SU-DHL-6 (cell line): ENCODE data around the gene PBRM1.

Experiments used
- H2AFZ ChIP-seq: fragments of 200-600 bp; sonication (generic); 2 replicates; pipeline ENCODE4 v1.6.1; 2014; ENCODE audit warnings: low read depth, mild to moderate bottlenecking, moderate library complexity, mixed read lengths, antibody characterized with exemption, low read length; ENCODE audit not compliant: severe bottlenecking
- H3F3A ChIP-seq: fragments of 200-600 bp; shearing (Covaris generic); 2 replicates; pipeline ENCODE4 v1.6.0; 2016; ENCODE audit warnings: antibody characterized with exemption, mild to moderate bottlenecking; ENCODE audit not compliant: insufficient read depth
- H3K27ac ChIP-seq: fragments of 200-600 bp; sonication (generic); 2 replicates; pipeline ENCODE4 v1.5.1; 2016; ENCODE audit warnings: low read depth, mild to moderate bottlenecking, low read length, moderate library complexity, mixed read lengths
- H3K27me3 ChIP-seq: fragments of 200-600 bp; sonication (generic), shearing (Covaris generic); 2 replicates; pipeline ENCODE4 v1.6.0; 2014; ENCODE audit warnings: mild to moderate bottlenecking, low read length
- H3K36me3 ChIP-seq: fragments of 200-600 bp; sonication (generic); 2 replicates; pipeline ENCODE4 v1.6.1; 2014; ENCODE audit warnings: mild to moderate bottlenecking, low read length, mixed read lengths
- H3K4me2 ChIP-seq: fragments of 300-600, 200-600 bp; shearing (Covaris generic), sonication (generic); 2 replicates; pipeline ENCODE4 v1.6.0; 2014; ENCODE audit warnings: low read length, low read depth, mild to moderate bottlenecking; ENCODE audit not compliant: poor library complexity, severe bottlenecking
- H3K4me3 ChIP-seq: fragments of 200-600 bp; sonication (generic); 2 replicates; pipeline ENCODE4 v1.5.1; 2014; ENCODE audit warnings: antibody characterized with exemption, low read length, mild to moderate bottlenecking, mixed read lengths; ENCODE audit not compliant: insufficient read depth, poor library complexity, severe bottlenecking
- H3K79me2 ChIP-seq: fragments of 200-600 bp; sonication (generic); 2 replicates; pipeline ENCODE4 v1.6.1; 2014; ENCODE audit warnings: mild to moderate bottlenecking, low read length, moderate library complexity; ENCODE audit not compliant: insufficient read depth
- H3K9ac ChIP-seq: fragments of 200-600 bp; sonication (generic); 2 replicates; pipeline ENCODE4 v1.7.0; 2014; ENCODE audit warnings: mild to moderate bottlenecking, low read length
- H3K9me2 ChIP-seq: fragments of 200-600 bp; sonication (generic); replicated peaks from 2 replicates; pipeline ENCODE4 v1.6.1; 2014; ENCODE audit warnings: low read length; ENCODE audit not compliant: insufficient read depth
- H3K9me3 ChIP-seq: fragments of 200-600 bp; sonication (generic); 2 replicates; pipeline ENCODE4 v1.6.1; 2014; ENCODE audit warnings: low read length, mixed read lengths; ENCODE audit not compliant: insufficient read depth
- H4K20me1 ChIP-seq: fragments of 200-600 bp; sonication (generic); 2 replicates; pipeline ENCODE4 v1.6.1; 2014; ENCODE audit warnings: low read depth, mild to moderate bottlenecking, antibody characterized with exemption, low read length, moderate library complexity, mixed read lengths
- CTCF ChIP-seq: fragments of 200-600 bp; sonication (generic); IDR thresholded peaks from one replicate; pipeline ENCODE4 v1.5.1; 2017; ENCODE audit warnings: antibody characterized with exemption, mild to moderate bottlenecking, low read length, moderate library complexity; ENCODE audit not compliant: insufficient read depth, poor library complexity, severe bottlenecking
- EZH2phosphoT487 ChIP-seq: fragments of 200-600 bp; sonication (generic), shearing (Covaris generic); conservative IDR thresholded peaks from 2 replicates; pipeline ENCODE4 v1.6.1; 2018; ENCODE audit warnings: mild to moderate bottlenecking, antibody characterized with exemption, low read length, moderate library complexity, mixed read lengths

The PBRM1 gene

GRCh38 chr3:52681596-52681995 lies 4.1 kb downstream of the PBRM1 start:
- Histone ChIP-seq H3K9me3 (no peaks in the 10 kb centered on the region), H3K27me3 (no peaks in the 10 kb centered on the region), H2AFZ (no peak overlapping the region), H3K9me2 (no peaks in the 10 kb centered on the region), H3K4me2 (no peak overlapping the region), H3K36me3 (peaks cover 21% of the 10 kb centered on the region), H3F3A (no peaks in the 10 kb centered on the region; the same call in 1 of the 2 replicates), H3K27ac (no peak overlapping the region), H4K20me1 (no peaks in the 10 kb centered on the region), H3K79me2 (peaks cover 62% of the 10 kb centered on the region), H3K9ac (no peak overlapping the region), H3K4me3 (no peak overlapping the region)
- no peak for TF ChIP-seq CTCF
- no peak for TF ChIP-seq EZH2phosphoT487

- Histone ChIP-seq H2AFZ (no peak overlapping the region), H3K79me2 (peaks cover 54% of the 10 kb centered on the region), H4K20me1 (no peaks in the 10 kb centered on the region), H3K36me3 (peaks cover 26% of the 10 kb centered on the region; the same call in 1 of the 2 replicates), H3K9ac (no peak overlapping the region), H3K4me2 (no peak overlapping the region), H3K27ac (no peak overlapping the region), H3K27me3 (no peaks in the 10 kb centered on the region), H3F3A (no peaks in the 10 kb centered on the region; the same call in 1 of the 2 replicates), H3K9me2 (no peaks in the 10 kb centered on the region), H3K4me3 (no peak overlapping the region), H3K9me3 (no peaks in the 10 kb centered on the region)
- TF ChIP-seq CTCF, result no peak
These were observed 5.9 kb downstream of the PBRM1 start for GRCh38 chr3:52679811-52680210.

GRCh38 chr3:52679199-52679538 lies 6.5 kb downstream of the PBRM1 start:
- no peak overlapping the region for H3K4me2 ChIP-seq
- no peak overlapping the region for H3K4me3 ChIP-seq
- H4K20me1 ChIP-seq, result no peaks in the 10 kb centered on the region
- no peak overlapping the region for H3K9ac ChIP-seq
- H2AFZ ChIP-seq, result no peak overlapping the region
- peaks cover 27% of the 10 kb centered on the region; the same call in 1 of the 2 replicates for H3K36me3 ChIP-seq
- TF ChIP-seq CTCF, result no peak
- no peak for TF ChIP-seq EZH2phosphoT487
- no peaks in the 10 kb centered on the region for H3K27me3 ChIP-seq
- H3F3A ChIP-seq, result no peaks in the 10 kb centered on the region; the same call in 1 of the 2 replicates
- no peaks in the 10 kb centered on the region for H3K9me2 ChIP-seq
- H3K9me3 ChIP-seq, result no peaks in the 10 kb centered on the region
- peaks cover 50% of the 10 kb centered on the region for H3K79me2 ChIP-seq
- no peak overlapping the region for H3K27ac ChIP-seq
